ENCODE data around the gene RAB11FIP3.

DNA sequence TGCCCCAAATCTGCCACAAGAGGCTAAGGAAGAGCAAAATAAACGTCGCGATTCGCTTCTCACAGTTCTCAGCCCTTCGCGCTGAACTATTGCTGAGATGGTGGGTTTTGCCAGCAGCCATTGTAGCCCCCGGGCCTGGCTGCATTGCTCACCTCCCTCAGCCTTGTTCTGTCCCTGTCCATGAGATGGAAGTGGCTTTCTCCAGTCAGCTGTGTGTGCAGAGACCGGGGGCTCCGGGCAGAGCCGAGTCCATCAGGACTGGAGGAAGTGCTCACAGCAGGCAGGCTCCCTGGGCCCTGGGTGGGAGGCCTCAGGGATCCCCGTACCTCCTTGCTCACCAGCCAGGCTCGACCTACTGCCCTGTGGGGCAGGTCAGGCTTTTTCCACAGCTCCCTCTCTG, 74.5 kb downstream of the RAB11FIP3 start:
- TF ChIP-seq, protein P1, sequence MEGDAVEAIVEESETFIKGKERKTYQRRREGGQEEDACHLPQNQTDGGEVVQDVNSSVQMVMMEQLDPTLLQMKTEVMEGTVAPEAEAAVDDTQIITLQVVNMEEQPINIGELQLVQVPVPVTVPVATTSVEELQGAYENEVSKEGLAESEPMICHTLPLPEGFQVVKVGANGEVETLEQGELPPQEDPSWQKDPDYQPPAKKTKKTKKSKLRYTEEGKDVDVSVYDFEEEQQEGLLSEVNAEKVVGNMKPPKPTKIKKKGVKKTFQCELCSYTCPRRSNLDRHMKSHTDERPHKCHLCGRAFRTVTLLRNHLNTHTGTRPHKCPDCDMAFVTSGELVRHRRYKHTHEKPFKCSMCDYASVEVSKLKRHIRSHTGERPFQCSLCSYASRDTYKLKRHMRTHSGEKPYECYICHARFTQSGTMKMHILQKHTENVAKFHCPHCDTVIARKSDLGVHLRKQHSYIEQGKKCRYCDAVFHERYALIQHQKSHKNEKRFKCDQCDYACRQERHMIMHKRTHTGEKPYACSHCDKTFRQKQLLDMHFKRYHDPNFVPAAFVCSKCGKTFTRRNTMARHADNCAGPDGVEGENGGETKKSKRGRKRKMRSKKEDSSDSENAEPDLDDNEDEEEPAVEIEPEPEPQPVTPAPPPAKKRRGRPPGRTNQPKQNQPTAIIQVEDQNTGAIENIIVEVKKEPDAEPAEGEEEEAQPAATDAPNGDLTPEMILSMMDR (IDR thresholded peaks at IDR 0.05): no peak
- TF ChIP-seq EZH2phosphoT487 (IDR thresholded peaks at IDR 0.05; ENCODE audit: borderline replicate concordance, low read depth): no peak
- TF ChIP-seq, protein P2, sequence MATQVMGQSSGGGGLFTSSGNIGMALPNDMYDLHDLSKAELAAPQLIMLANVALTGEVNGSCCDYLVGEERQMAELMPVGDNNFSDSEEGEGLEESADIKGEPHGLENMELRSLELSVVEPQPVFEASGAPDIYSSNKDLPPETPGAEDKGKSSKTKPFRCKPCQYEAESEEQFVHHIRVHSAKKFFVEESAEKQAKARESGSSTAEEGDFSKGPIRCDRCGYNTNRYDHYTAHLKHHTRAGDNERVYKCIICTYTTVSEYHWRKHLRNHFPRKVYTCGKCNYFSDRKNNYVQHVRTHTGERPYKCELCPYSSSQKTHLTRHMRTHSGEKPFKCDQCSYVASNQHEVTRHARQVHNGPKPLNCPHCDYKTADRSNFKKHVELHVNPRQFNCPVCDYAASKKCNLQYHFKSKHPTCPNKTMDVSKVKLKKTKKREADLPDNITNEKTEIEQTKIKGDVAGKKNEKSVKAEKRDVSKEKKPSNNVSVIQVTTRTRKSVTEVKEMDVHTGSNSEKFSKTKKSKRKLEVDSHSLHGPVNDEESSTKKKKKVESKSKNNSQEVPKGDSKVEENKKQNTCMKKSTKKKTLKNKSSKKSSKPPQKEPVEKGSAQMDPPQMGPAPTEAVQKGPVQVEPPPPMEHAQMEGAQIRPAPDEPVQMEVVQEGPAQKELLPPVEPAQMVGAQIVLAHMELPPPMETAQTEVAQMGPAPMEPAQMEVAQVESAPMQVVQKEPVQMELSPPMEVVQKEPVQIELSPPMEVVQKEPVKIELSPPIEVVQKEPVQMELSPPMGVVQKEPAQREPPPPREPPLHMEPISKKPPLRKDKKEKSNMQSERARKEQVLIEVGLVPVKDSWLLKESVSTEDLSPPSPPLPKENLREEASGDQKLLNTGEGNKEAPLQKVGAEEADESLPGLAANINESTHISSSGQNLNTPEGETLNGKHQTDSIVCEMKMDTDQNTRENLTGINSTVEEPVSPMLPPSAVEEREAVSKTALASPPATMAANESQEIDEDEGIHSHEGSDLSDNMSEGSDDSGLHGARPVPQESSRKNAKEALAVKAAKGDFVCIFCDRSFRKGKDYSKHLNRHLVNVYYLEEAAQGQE (IDR thresholded peaks at IDR 0.05; ENCODE audit: low read depth, low read length): no peak
- no peak for TF ChIP-seq EP300 (IDR thresholded peaks at IDR 0.05; ENCODE audit: borderline replicate concordance in 1 of 2, low read depth in 1 of 2, low read length in 1 of 2)
- TF ChIP-seq SMC3 (IDR thresholded peaks at IDR 0.05; ENCODE audit: low read depth, low read length): no peak
- TF ChIP-seq, protein P3, sequence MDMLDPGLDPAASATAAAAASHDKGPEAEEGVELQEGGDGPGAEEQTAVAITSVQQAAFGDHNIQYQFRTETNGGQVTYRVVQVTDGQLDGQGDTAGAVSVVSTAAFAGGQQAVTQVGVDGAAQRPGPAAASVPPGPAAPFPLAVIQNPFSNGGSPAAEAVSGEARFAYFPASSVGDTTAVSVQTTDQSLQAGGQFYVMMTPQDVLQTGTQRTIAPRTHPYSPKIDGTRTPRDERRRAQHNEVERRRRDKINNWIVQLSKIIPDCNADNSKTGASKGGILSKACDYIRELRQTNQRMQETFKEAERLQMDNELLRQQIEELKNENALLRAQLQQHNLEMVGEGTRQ (IDR thresholded peaks at IDR 0.05; ENCODE audit: borderline replicate concordance, low read depth, low read length): no peak
- TF ChIP-seq RCOR1 (IDR thresholded peaks at IDR 0.05; ENCODE audit: low read length): no peak
- no peak for TF ChIP-seq CHD2 (IDR thresholded peaks at IDR 0.05; ENCODE audit: low read length, partially characterized antibody)
- TF ChIP-seq POLR2AphosphoS5 (IDR thresholded peaks at IDR 0.05; ENCODE audit: low read depth, low read length): no peak
- TF ChIP-seq FOXM1 (IDR thresholded peaks at IDR 0.05; ENCODE audit: low read depth): no peak
- no peak for TF ChIP-seq JUND (IDR thresholded peaks at IDR 0.05)
- TF ChIP-seq, protein P4, sequence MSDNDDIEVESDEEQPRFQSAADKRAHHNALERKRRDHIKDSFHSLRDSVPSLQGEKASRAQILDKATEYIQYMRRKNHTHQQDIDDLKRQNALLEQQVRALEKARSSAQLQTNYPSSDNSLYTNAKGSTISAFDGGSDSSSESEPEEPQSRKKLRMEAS (IDR thresholded peaks at IDR 0.05; ENCODE audit: low read depth): no peak
- TF ChIP-seq, protein P5, sequence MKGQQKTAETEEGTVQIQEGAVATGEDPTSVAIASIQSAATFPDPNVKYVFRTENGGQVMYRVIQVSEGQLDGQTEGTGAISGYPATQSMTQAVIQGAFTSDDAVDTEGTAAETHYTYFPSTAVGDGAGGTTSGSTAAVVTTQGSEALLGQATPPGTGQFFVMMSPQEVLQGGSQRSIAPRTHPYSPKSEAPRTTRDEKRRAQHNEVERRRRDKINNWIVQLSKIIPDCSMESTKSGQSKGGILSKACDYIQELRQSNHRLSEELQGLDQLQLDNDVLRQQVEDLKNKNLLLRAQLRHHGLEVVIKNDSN (IDR thresholded peaks at IDR 0.05; ENCODE audit: borderline replicate concordance, low read depth): no peak
- TF ChIP-seq TAF1 (IDR thresholded peaks at IDR 0.05; ENCODE audit: borderline replicate concordance, low read depth, low read length): no peak
